ENCODE results near the gene GP1BA.

GP1BA gene

GRCh38 chr17:4951486-4951885 lies 19.4 kb downstream of the GP1BA start:
- no peak for DNase-seq

- no peak for DNase-seq
Measured at GRCh38 chr17:4953451-4953961, 21.4 kb downstream of the GP1BA start.

- DNase-seq, result no peak
Measured at GRCh38 chr17:4955091-4955490, 23.0 kb downstream of the GP1BA start.

GRCh38 chr17:4956493-4957061 lies 24.5 kb downstream of the GP1BA start:
- peak; percentile 33 for DNase-seq

GRCh38 chr17:4958102-4958501 lies 26.0 kb downstream of the GP1BA start:
- DNase-seq, result no peak

- DNase-seq, result no peak
Measured at GRCh38 chr17:4959261-4959965, 27.3 kb downstream of the GP1BA start.

- no peak for DNase-seq
Measured at GRCh38 chr17:4960279-4960922, 28.3 kb downstream of the GP1BA start.

GRCh38 chr17:4965311-4965986 lies 33.4 kb downstream of the GP1BA start:
- DNase-seq, result no peak

- peak; percentile 94 for DNase-seq
Measured at GRCh38 chr17:4966844-4967538, 34.9 kb downstream of the GP1BA start.

GRCh38 chr17:4967539-4968485 lies 35.7 kb downstream of the GP1BA start, which contains the start of gene SPAG7:
TSS of gene SPAG7 (minus strand) at chr17:4967817. CDS start at chr17:4967804, 13 bp downstream.
- peak; percentile 89 for DNase-seq

GRCh38 chr17:4968486-4969046 lies 36.5 kb downstream of the GP1BA start:
- peak; percentile 53 for DNase-seq

GRCh38 chr17:4969047-4969550 lies 37.0 kb downstream of the GP1BA start:
- DNase-seq, result peak; percentile 63

- DNase-seq, result peak; percentile 63
Measured at GRCh38 chr17:4969551-4970173, 37.6 kb downstream of the GP1BA start.

GRCh38 chr17:4970273-4970672 lies 38.2 kb downstream of the GP1BA start:
- DNase-seq, result no peak

- no peak for DNase-seq
Measured at GRCh38 chr17:4971826-4972225, 39.7 kb downstream of the GP1BA start.

GRCh38 chr17:4972322-4972721 lies 40.2 kb downstream of the GP1BA start:
- no peak for DNase-seq

- no peak for DNase-seq
Measured at GRCh38 chr17:4972752-4973151, 40.7 kb downstream of the GP1BA start.

GRCh38 chr17:4973256-4974114 lies 41.4 kb downstream of the GP1BA start:
- no peak for DNase-seq

GRCh38 chr17:4974115-4974670 lies 42.1 kb downstream of the GP1BA start:
- DNase-seq, result no peak

All from stimulated activated naive CD4-positive, alpha-beta T cell treated with Interleukin-2 at 50 U/mL for 16 hours (primary cell).